Natural killer cell (primary cell): ENCODE measurements around the gene GPR139. TPM values are rescaled to one million over a fixed set of nuclear protein-coding genes. Genes with fewer than 3 reads are reported as not detected.

Experiments used
- ATAC-seq, 3 donors: fragments of 150-1000 bp in 2 of 3; fragments of 200-7000 bp in 1 of 3; cut with Tn5 transposase; 1 replicate in 1 of 3; 2 replicates in 2 of 3; pipeline ENCODE4 v1.10.0; 2021; ENCODE audit warnings: mild to moderate bottlenecking in 2 of 3, moderate library complexity in 2 of 3
- DNase-seq, 2 donors: peaks; one replicate each; pipeline versions ENCODE4 v3.0.0 to v3.0.0-alpha.2; 2013 to 2021; ENCODE audit warnings: mixed read lengths in 1 of 2
- H3K27ac ChIP-seq: one replicate; pipeline ENCODE4 v1.5.1; 2013; ENCODE audit warnings: mild to moderate bottlenecking, low read length
- H3K27me3 ChIP-seq: one replicate; pipeline ENCODE4 v1.6.1; 2013; ENCODE audit warnings: low read length; ENCODE audit not compliant: control insufficient read depth, insufficient read depth
- H3K36me3 ChIP-seq: one replicate; pipeline ENCODE4 v1.6.1; 2013; ENCODE audit warnings: low read length; ENCODE audit not compliant: control insufficient read depth, insufficient read depth
- H3K4me1 ChIP-seq: one replicate; pipeline ENCODE4 v1.6.1; 2013; ENCODE audit warnings: low read length; ENCODE audit not compliant: control insufficient read depth, insufficient read depth
- H3K4me3 ChIP-seq: one replicate; pipeline ENCODE4 v1.5.1; 2013; ENCODE audit warnings: low read length
- H3K9me3 ChIP-seq: one replicate; pipeline ENCODE4 v1.6.1; 2013; ENCODE audit warnings: low read length; ENCODE audit not compliant: control insufficient read depth, insufficient read depth
- H3K27ac Mint-ChIP-seq, 2 donors: one replicate each; pipeline ENCODE4 v1.8.0; 2022; ENCODE audit warnings: mild to moderate bottlenecking in 2 of 2, mixed read lengths in 2 of 2, moderate library complexity in 1 of 2
- H3K27me3 Mint-ChIP-seq, 2 donors: one replicate each; pipeline ENCODE4 v1.8.0; 2022; ENCODE audit warnings: low read depth in 2 of 2, mixed read lengths in 2 of 2
- H3K36me3 Mint-ChIP-seq: one replicate; pipeline ENCODE4 v1.8.0; 2022; ENCODE audit warnings: mixed read lengths
- H3K4me1 Mint-ChIP-seq, 2 donors: one replicate each; pipeline ENCODE4 v1.8.0; 2022; ENCODE audit warnings: mixed read lengths in 2 of 2
- H3K4me3 Mint-ChIP-seq: one replicate; pipeline ENCODE4 v1.8.0; 2022; ENCODE audit warnings: mild to moderate bottlenecking, moderate library complexity, mixed read lengths
- H3K9me3 Mint-ChIP-seq, 2 donors: one replicate each; pipeline ENCODE4 v1.8.0; 2022; ENCODE audit warnings: mixed read lengths in 2 of 2
- WGBS: methylation state at CpG from one replicate; pipeline ENCODE4 v1.1.7; 2013; ENCODE audit warnings: missing lambda C conversion rate; ENCODE audit not compliant: insufficient coverage; 5-methylcytosine and 5-hydroxymethylcytosine counted together
- intact Hi-C: fragments of 100-400 bp; cut with micrococcal nuclease; formaldehyde crosslinking; loops from one replicate; pipeline ENCODE4 v1.14.2; 2022
- total RNA-seq, 4 donors: library from RNA; stranded (reverse); fragments of 120-200 nt in 1 of 4; gene quantifications; one replicate each; pipeline versions ENCODE4 v1.2.3 to v1.2.4, GENCODE V29; 2013 to 2022
- TF ChIP-seq, protein P1 (sequence below): fragments of 200-600 bp; IDR thresholded peaks from one replicate; pipeline ENCODE4 v1.8.0; 2022; ENCODE audit warnings: antibody characterized with exemption

Gene GPR139
- total RNA-seq, 3 donors from 2014 or later (not counting 1 experiment from before 2014, with no cell fraction given) = not detected

DNA sequence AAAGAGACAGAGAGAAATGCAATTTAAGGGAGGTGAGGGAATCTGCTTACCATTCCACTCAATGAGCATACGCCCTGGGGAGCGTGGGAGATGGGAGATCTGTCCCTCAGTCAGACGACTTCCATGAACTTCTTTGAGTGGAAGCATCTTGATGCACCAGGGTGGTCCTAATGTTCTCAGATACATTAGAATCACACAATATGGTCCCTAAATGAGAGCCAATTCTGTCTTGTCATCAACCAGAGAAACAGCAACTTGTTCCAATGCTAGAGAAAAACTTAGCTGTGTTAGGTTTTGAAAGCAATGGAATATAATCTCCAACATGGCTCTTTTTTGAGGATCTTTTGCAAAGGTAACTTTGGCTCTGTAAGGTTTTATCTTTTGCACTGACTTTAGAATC, 44.1 kb downstream of the GPR139 start:
- Histone ChIP-seq H3K9me3 (no peaks in the 10 kb centered on the region), H3K36me3 (no peaks in the 10 kb centered on the region), H3K4me3 (no peak overlapping the region), H3K27ac (no peak overlapping the region), H3K27me3 (no peaks in the 10 kb centered on the region), H3K4me1 (no peaks in the 10 kb centered on the region)
- intact Hi-C loops = no loop called here
- Mint-ChIP-seq H3K4me3 (no peak overlapping the region), H3K27ac (no peak overlapping the region), H3K4me1 (no peaks in the 10 kb centered on the region), H3K9me3 (peaks cover 4 to 7% of the 10 kb centered on the region in 2 donors), H3K36me3 (no peaks in the 10 kb centered on the region), H3K27me3 (no peaks in the 10 kb centered on the region)
- TF ChIP-seq, protein P1, sequence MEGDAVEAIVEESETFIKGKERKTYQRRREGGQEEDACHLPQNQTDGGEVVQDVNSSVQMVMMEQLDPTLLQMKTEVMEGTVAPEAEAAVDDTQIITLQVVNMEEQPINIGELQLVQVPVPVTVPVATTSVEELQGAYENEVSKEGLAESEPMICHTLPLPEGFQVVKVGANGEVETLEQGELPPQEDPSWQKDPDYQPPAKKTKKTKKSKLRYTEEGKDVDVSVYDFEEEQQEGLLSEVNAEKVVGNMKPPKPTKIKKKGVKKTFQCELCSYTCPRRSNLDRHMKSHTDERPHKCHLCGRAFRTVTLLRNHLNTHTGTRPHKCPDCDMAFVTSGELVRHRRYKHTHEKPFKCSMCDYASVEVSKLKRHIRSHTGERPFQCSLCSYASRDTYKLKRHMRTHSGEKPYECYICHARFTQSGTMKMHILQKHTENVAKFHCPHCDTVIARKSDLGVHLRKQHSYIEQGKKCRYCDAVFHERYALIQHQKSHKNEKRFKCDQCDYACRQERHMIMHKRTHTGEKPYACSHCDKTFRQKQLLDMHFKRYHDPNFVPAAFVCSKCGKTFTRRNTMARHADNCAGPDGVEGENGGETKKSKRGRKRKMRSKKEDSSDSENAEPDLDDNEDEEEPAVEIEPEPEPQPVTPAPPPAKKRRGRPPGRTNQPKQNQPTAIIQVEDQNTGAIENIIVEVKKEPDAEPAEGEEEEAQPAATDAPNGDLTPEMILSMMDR = no peak
- DNase-seq (no peak), ATAC-seq (no peak)
- WGBS = 89% methylated on average over 3 of the region's 3 CpGs

DNA sequence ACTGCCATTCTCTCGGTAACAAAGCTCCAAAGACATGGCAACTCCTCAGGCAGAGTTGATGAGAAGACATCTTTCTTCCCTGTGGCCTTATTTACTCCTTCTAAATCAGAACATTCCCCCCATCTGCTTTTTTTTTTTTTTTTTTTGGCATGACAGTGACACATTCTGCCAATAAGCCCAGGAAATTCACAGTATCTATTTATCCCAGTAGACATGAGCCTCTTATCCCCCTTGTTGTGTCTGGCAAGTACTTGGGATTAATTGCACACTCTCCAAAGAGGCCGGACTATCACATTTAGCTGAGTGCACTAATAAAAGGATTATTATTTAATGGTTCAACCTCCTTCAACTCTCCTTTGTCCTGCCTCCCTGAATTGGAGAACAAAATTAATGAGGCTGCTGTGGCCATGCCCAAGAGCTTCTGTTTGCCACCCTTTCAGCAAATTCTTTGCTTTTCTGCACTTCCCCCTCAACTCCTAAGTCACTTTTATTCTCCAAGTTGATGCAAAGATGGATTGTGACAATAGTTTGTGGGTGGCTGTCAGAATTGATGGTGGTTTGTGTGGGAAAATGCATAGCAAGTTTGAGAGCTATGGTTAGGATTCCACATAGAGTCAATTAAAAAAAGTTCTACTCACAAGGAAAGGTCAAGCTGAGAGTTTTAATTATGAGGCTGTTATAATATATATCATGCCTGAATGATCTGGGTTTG, 47.2 kb downstream of the GPR139 start:
- no peaks in the 10 kb centered on the region for H3K36me3 ChIP-seq
- no peak overlapping the region for H3K27ac ChIP-seq
- H3K36me3 Mint-ChIP-seq = no peaks in the 10 kb centered on the region
- peaks cover 5 to 7% of the 10 kb centered on the region in 2 donors for H3K9me3 Mint-ChIP-seq
- ATAC-seq (no peak), DNase-seq (no peak)
- no peak overlapping the region for H3K27ac Mint-ChIP-seq
- no peak overlapping the region for H3K4me3 ChIP-seq
- no peaks in the 10 kb centered on the region for H3K4me1 Mint-ChIP-seq
- no peaks in the 10 kb centered on the region for H3K27me3 Mint-ChIP-seq
- WGBS = 29% methylated on average over 2 of the region's 2 CpGs
- no peaks in the 10 kb centered on the region for H3K9me3 ChIP-seq
- H3K4me1 ChIP-seq = no peaks in the 10 kb centered on the region
- no peaks in the 10 kb centered on the region for H3K27me3 ChIP-seq
- intact Hi-C loops = no loop called here
- TF ChIP-seq, protein P1 = no peak
- H3K4me3 Mint-ChIP-seq = no peak overlapping the region

DNA sequence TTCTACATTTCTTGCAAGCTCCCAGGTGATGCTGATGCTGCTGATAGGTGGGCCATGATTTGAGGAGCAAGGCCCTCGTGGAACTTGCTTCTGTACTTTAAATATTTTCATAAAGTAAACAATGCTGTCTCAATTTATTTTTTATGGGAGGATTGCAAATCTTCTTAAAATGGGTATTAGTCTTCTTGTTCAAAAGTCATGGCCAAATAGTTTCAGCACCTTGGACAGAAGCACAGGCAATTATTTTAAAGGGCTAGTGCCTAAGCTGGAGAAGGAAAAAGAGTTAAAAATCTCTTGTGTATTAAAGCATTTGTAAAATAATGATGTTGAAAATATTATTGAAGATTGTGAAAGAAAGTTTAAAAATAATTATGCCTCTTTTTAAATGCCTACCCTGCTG, 50.5 kb downstream of the GPR139 start:
- Mint-ChIP-seq H3K4me3 (no peak overlapping the region), H3K27ac (no peak overlapping the region), H3K9me3 (peaks cover 5 to 7% of the 10 kb centered on the region in 2 donors), H3K4me1 (no peaks in the 10 kb centered on the region), H3K36me3 (no peaks in the 10 kb centered on the region), H3K27me3 (no peaks in the 10 kb centered on the region)
- Histone ChIP-seq H3K27ac (no peak overlapping the region), H3K9me3 (no peaks in the 10 kb centered on the region), H3K4me3 (no peak overlapping the region), H3K4me1 (no peaks in the 10 kb centered on the region), H3K36me3 (no peaks in the 10 kb centered on the region), H3K27me3 (no peaks in the 10 kb centered on the region)
- TF ChIP-seq, protein P1 = no peak
- no peak for DNase-seq
- no peak for ATAC-seq
- 0% methylated on average over 1 of the region's 1 CpG for WGBS
- intact Hi-C loops = no loop called here

DNA sequence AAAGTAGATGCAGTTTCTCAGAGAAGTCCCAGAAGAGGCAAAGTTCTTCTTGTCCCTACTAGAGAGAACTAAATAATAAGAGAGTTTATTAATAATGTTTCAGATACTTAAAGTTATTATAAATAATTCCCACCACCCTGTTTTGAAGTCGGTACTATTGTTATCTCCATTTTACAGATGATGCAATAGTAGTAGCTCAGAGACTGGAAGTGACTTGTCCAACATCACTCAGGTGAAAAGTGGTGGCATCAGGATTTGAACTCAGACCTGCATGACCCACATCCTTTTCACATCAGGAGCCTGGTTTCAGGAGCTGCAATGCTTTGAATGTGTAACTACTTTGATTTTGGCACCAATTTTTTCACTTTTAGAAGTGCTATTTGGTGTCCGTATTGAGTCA, 52.7 kb downstream of the GPR139 start:
- peaks cover 4 to 5% of the 10 kb centered on the region in 2 donors for H3K9me3 Mint-ChIP-seq
- H3K27me3 ChIP-seq = no peaks in the 10 kb centered on the region
- H3K36me3 Mint-ChIP-seq = no peaks in the 10 kb centered on the region
- no peaks in the 10 kb centered on the region for H3K27me3 Mint-ChIP-seq
- no peak overlapping the region for H3K27ac ChIP-seq
- no peak overlapping the region for H3K27ac Mint-ChIP-seq
- H3K4me3 Mint-ChIP-seq = no peak overlapping the region
- TF ChIP-seq, protein P1 = no peak
- no peaks in the 10 kb centered on the region for H3K4me1 ChIP-seq
- no CpG with 5 or more reads among the region's 2 CpGs for WGBS
- H3K9me3 ChIP-seq = no peaks in the 10 kb centered on the region
- H3K36me3 ChIP-seq = no peaks in the 10 kb centered on the region
- intact Hi-C loops = no loop called here
- no peak overlapping the region for H3K4me3 ChIP-seq
- ATAC-seq (no peak), DNase-seq (no peak)
- no peaks in the 10 kb centered on the region for H3K4me1 Mint-ChIP-seq
